Measurements from ENCODE around the gene MAP3K13. TPM values are rescaled to one million over a fixed set of nuclear protein-coding genes. Genes with fewer than 3 reads are reported as not detected.
A peak's percentile ranks its signal among the peaks of the same experiment; 100 is the strongest.

MAP3K13 gene
- total RNA-seq, 2 donors from 2014 or later, result 20.4 to 21.1 TPM

DNA sequence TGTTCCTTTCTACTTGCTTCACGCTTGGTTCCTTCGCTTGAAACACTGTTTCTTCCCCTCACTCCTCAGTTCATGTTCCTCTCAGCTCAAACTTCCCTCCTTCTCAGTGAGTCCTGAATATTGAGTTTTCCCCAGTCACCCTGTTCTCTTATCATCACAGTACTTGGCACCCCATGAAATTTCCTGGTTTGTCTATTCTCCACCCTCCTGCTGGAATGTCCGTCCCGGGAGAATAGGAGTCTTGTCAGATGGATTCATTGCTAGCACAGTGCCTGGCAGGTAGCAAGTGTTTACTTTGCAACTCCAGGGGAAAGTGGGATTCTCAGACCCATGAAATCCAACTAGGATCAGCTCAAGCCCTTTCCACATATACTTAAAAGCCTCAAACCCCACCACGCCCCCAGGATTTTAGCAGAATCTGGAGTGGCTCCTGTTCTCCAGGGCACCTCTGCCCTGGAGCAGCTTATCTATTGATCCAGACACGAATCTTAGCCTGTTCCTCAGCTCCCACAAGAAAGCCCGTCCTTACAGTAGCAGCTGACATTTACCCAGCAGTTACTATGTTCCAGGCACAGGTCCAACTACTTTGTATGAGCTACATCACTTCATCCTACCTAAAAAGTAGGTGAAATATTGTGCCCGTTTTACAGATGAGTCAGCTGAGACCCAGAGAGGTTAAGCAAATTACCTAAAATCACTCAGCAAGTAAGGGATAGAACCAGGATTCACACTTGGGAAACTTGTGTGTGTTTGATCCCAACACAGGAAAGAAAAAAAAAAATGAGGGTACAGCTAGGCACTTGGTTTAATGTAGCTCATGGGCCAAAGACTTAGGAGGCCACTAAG is 36.8 kb upstream of the MAP3K13 start:
- H3K4me1 Mint-ChIP-seq, result peaks cover 12% of the 10 kb centered on the region

DNA sequence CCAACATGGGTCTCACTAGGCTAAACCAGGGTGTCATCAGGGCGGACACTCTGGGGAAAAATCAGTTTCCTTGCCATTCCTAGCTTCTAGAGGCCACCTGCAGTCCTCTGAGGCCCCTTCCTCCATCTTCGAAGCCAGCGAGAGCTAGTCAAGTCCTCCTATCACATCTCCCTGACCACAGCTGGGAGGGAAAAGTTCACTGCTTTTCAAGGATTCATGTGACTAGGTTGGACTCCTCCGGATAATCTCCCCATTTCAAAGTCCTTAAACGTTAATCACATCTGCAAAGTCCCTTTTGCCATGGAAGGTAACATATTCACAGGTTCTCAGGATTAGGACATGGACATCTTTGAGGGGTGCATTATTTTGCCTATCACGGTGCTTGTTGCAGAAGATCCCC is 35.9 kb upstream of the MAP3K13 start:
- TF ChIP-seq, protein P1, sequence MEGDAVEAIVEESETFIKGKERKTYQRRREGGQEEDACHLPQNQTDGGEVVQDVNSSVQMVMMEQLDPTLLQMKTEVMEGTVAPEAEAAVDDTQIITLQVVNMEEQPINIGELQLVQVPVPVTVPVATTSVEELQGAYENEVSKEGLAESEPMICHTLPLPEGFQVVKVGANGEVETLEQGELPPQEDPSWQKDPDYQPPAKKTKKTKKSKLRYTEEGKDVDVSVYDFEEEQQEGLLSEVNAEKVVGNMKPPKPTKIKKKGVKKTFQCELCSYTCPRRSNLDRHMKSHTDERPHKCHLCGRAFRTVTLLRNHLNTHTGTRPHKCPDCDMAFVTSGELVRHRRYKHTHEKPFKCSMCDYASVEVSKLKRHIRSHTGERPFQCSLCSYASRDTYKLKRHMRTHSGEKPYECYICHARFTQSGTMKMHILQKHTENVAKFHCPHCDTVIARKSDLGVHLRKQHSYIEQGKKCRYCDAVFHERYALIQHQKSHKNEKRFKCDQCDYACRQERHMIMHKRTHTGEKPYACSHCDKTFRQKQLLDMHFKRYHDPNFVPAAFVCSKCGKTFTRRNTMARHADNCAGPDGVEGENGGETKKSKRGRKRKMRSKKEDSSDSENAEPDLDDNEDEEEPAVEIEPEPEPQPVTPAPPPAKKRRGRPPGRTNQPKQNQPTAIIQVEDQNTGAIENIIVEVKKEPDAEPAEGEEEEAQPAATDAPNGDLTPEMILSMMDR (conservative IDR thresholded peaks at IDR 0.05), result no peak
- H3K27ac Mint-ChIP-seq, result no peak overlapping the region

More for the DNA sequence above, 36.8 kb upstream of the MAP3K13 start:
- Mint-ChIP-seq H3K27ac (no peak overlapping the region), H3K4me3 (no peak overlapping the region), H3K9me3 (no peaks in the 10 kb centered on the region), H3K36me3 (ENCODE audit: low read depth) (no peaks in the 10 kb centered on the region), H3K27me3 (ENCODE audit: insufficient read depth) (peaks cover 13% of the 10 kb centered on the region)
- no peaks in the 10 kb centered on the region for H3K9me3 ChIP-seq (ENCODE audit: control insufficient read depth, low read length)
- TF ChIP-seq, protein P1 (conservative IDR thresholded peaks at IDR 0.05), result no peak
- H3K9ac ChIP-seq (ENCODE audit: extremely low read depth, low read length, poor library complexity, severe bottlenecking), result no peak overlapping the region
- H3K4me1 ChIP-seq (ENCODE audit: control insufficient read depth, insufficient read depth, low read length), result no peaks in the 10 kb centered on the region
- no peaks in the 10 kb centered on the region for H3K36me3 ChIP-seq (ENCODE audit: control insufficient read depth, insufficient read depth, low read length)
- no peak for DNase-seq
- WGBS, 2 experiments (ENCODE audit: insufficient coverage in 1 of 2, insufficient read length in 1 of 2), result 83 to 91% methylated on average over 6 to 8 of the region's 8 CpGs
- H3K4me3 ChIP-seq (ENCODE audit: low read length), result no peak overlapping the region
- no peak overlapping the region for H3K27ac ChIP-seq (ENCODE audit: low read depth, low read length)
- H3K27me3 ChIP-seq (ENCODE audit: control insufficient read depth, insufficient read depth, low read length, poor library complexity, severe bottlenecking), result no peaks in the 10 kb centered on the region

DNA sequence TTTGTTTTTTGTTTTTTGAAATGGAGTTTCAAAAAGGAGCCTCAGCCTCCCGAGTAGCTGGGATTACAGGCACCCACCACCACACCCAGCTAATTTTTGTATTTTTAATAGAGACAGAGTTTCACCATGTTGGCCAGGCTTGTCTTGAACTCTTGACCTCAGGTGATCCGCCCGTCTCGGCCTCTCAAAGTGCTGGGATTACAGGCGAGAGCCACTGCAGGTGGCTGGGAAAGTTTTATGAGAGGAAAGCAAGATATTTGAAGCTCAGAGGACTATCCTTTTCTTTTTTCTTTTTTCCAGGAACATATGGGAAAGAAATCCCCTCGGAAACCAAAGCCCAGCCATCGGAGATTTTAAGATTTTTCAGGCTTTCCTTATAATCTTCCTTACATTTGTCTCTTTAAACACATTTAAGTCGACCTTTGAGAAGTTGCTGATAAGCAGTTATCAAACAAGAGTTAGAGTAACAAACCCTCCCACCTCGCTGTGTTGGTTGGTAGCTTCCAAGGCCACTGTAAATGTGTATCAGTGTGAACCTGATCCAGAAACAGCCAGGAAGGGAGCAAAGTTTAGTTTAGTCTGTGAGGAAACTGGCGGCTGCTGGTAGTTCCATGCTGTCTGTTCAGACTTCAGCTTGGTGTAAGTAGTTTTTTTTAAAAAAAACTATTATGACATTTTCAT is 34.5 kb upstream of the MAP3K13 start:
- no peak for DNase-seq
- Histone ChIP-seq H3K36me3 (ENCODE audit: control insufficient read depth, insufficient read depth, low read length) (no peaks in the 10 kb centered on the region), H3K9ac (ENCODE audit: extremely low read depth, low read length, poor library complexity, severe bottlenecking) (no peak overlapping the region), H3K4me1 (ENCODE audit: control insufficient read depth, insufficient read depth, low read length) (no peaks in the 10 kb centered on the region), H3K4me3 (ENCODE audit: low read length) (peak overlapping the region; percentile 19), H3K27me3 (ENCODE audit: control insufficient read depth, insufficient read depth, low read length, poor library complexity, severe bottlenecking) (no peaks in the 10 kb centered on the region), H3K9me3 (ENCODE audit: control insufficient read depth, low read length) (no peaks in the 10 kb centered on the region), H3K27ac (ENCODE audit: low read depth, low read length) (no peak overlapping the region)
- Mint-ChIP-seq H3K9me3 (no peaks in the 10 kb centered on the region), H3K4me3 (no peak overlapping the region), H3K36me3 (ENCODE audit: low read depth) (no peaks in the 10 kb centered on the region), H3K27me3 (ENCODE audit: insufficient read depth) (peaks cover 13% of the 10 kb centered on the region), H3K27ac (no peak overlapping the region), H3K4me1 (peaks cover 12% of the 10 kb centered on the region)
- WGBS, 2 experiments (ENCODE audit: insufficient coverage in 1 of 2, insufficient read length in 1 of 2), result 80 to 84% methylated on average over 4 to 10 of the region's 10 CpGs
- TF ChIP-seq, protein P1 (conservative IDR thresholded peaks at IDR 0.05), result no peak

More for the DNA sequence above, 35.9 kb upstream of the MAP3K13 start:
- Histone ChIP-seq H3K4me3 (ENCODE audit: low read length) (no peak overlapping the region), H3K4me1 (ENCODE audit: control insufficient read depth, insufficient read depth, low read length) (no peaks in the 10 kb centered on the region), H3K9ac (ENCODE audit: extremely low read depth, low read length, poor library complexity, severe bottlenecking) (no peak overlapping the region), H3K27ac (ENCODE audit: low read depth, low read length) (no peak overlapping the region), H3K27me3 (ENCODE audit: control insufficient read depth, insufficient read depth, low read length, poor library complexity, severe bottlenecking) (no peaks in the 10 kb centered on the region), H3K9me3 (ENCODE audit: control insufficient read depth, low read length) (no peaks in the 10 kb centered on the region), H3K36me3 (ENCODE audit: control insufficient read depth, insufficient read depth, low read length) (no peaks in the 10 kb centered on the region)
- peaks cover 13% of the 10 kb centered on the region for H3K27me3 Mint-ChIP-seq (ENCODE audit: insufficient read depth)
- no peak overlapping the region for H3K4me3 Mint-ChIP-seq
- no peak for DNase-seq
- WGBS, 2 experiments (ENCODE audit: insufficient coverage in 1 of 2, insufficient read length in 1 of 2), result 73 to 77% methylated on average over 6 of the region's 6 CpGs
- H3K36me3 Mint-ChIP-seq (ENCODE audit: low read depth), result no peaks in the 10 kb centered on the region
- peaks cover 12% of the 10 kb centered on the region for H3K4me1 Mint-ChIP-seq
- no peaks in the 10 kb centered on the region for H3K9me3 Mint-ChIP-seq
